Testis (tissue), 3 donors: ENCODE data around the gene SRRD. TPM values are rescaled to one million over a fixed set of nuclear protein-coding genes. Genes with fewer than 3 reads are reported as not detected.
A peak's percentile ranks its signal among the peaks of the same experiment; 100 is the strongest.

ENCODE experiments used
- DNase-seq: peaks from one replicate; pipeline ENCODE4 v3.0.0-alpha.2; 2019
- H3K27ac ChIP-seq, 2 donors: fragments of 200-600 bp; sonication (generic); one replicate each; pipeline ENCODE4 v1.5.1; 2019
- H3K27me3 ChIP-seq: fragments of 200-600 bp; sonication (generic); one replicate; pipeline ENCODE4 v1.5.1; 2019
- H3K36me3 ChIP-seq: fragments of 200-600 bp; sonication (generic); one replicate; pipeline ENCODE4 v1.5.1; 2017; ENCODE audit warnings: low read depth; ENCODE audit errors: missing control alignments
- H3K4me1 ChIP-seq: fragments of 200-600 bp; sonication (generic); one replicate; pipeline ENCODE4 v1.5.1; 2019
- H3K4me3 ChIP-seq, 2 donors: fragments of 200-600 bp; sonication (generic); one replicate each; pipeline ENCODE4 v1.5.1; 2017 to 2019
- H3K9me3 ChIP-seq: fragments of 200-600 bp; sonication (generic); one replicate; pipeline ENCODE4 v1.5.1; 2017
- CTCF ChIP-seq, 3 experiments: fragments of 450-650 bp in 2 of 3; fragments of 200-600 bp in 1 of 3; sonication (generic) in 1 of 3; IDR thresholded peaks; one replicate each; pipeline ENCODE4 v1.5.1; 2016 to 2019; ENCODE audit warnings: antibody characterized with exemption in 3 of 3, mild to moderate bottlenecking in 2 of 3, moderate library complexity in 1 of 3
- POLR2A ChIP-seq: fragments of 450-650 bp; IDR thresholded peaks from one replicate; pipeline ENCODE4 v1.6.1; 2017; ENCODE audit warnings: antibody characterized with exemption, mild to moderate bottlenecking, moderate library complexity
- WGBS, 2 donors: methylation state at CpG; one replicate each; pipeline ENCODE4 v1.1.5; 2018; 5-methylcytosine and 5-hydroxymethylcytosine counted together
- intact Hi-C: fragments of 100-400 bp; cut with DNase I; formaldehyde crosslinking; loops from one replicate; pipeline ENCODE4 v1.15.1; 2023; ENCODE audit warnings: low total_unique reads
- polyA plus RNA-seq: library from polyadenylated mRNA; stranded (reverse); fragments of 350-450 nt; fragmentation: Illumina TruSeq; extraction: RNeasy Lipid Tissue Mini Kit (QIAGEN cat#74804); gene quantifications from one replicate; pipeline ENCODE4 v1.2.3, GENCODE V29; 2014; ENCODE audit warnings: low read depth, low replicate concordance; ENCODE audit not compliant: insufficient read depth
- total RNA-seq, 2 donors: library from RNA; depleted of rRNA; stranded (reverse); fragments of >200 nt; gene quantifications; one replicate each; pipeline ENCODE4 v1.2.3, GENCODE V29; 2016

Gene SRRD
- total and polyA plus RNA-seq, 3 donors from 2014 or later: 22.7 to 37.9 (median 27.2) TPM

- WGBS, 2 donors: 90% methylated on average over 9 of the region's 9 CpGs
- Histone ChIP-seq H3K4me1 (peaks cover 7% of the 10 kb centered on the region), H3K27me3 (no peaks in the 10 kb centered on the region), H3K4me3 (no peak overlapping the region), H3K27ac (peak overlapping the region in 1 of 2 donors; percentile 42), H3K9me3 (no peaks in the 10 kb centered on the region), H3K36me3 (no peaks in the 10 kb centered on the region)
- intact Hi-C loops: no loop called here
- TF ChIP-seq POLR2A (no peak), CTCF (IDR thresholded peaks at IDR 0.05) (no peak)
- no peak for DNase-seq
Measured at GRCh38 chr22:26492220-26492619, 8.5 kb downstream of the SRRD start.

- Histone ChIP-seq H3K9me3 (no peaks in the 10 kb centered on the region), H3K4me1 (peaks cover 7% of the 10 kb centered on the region), H3K27ac (no peak overlapping the region), H3K36me3 (no peaks in the 10 kb centered on the region), H3K4me3 (no peak overlapping the region), H3K27me3 (no peaks in the 10 kb centered on the region)
- intact Hi-C loops: no loop called here
- no peak for DNase-seq
- no peak for TF ChIP-seq POLR2A
- TF ChIP-seq CTCF (IDR thresholded peaks at IDR 0.05): no peak
Measured at GRCh38 chr22:26494506-26494905, 10.8 kb downstream of the SRRD start.

GRCh38 chr22:26496456-26496855, 12.8 kb downstream of the SRRD start:
- Histone ChIP-seq H3K4me3 (no peak overlapping the region), H3K36me3 (no peaks in the 10 kb centered on the region), H3K27ac (no peak overlapping the region), H3K27me3 (no peaks in the 10 kb centered on the region), H3K4me1 (peaks cover 7% of the 10 kb centered on the region), H3K9me3 (no peaks in the 10 kb centered on the region)
- intact Hi-C loops: no loop called here
- no peak for DNase-seq
- WGBS, 2 donors: 76 to 87% methylated on average over 4 of the region's 4 CpGs
- TF ChIP-seq POLR2A: no peak
- TF ChIP-seq CTCF (IDR thresholded peaks at IDR 0.05): no peak

GRCh38 chr22:26499188-26499703, 15.6 kb downstream of the SRRD start:
- intact Hi-C loops: no loop called here

More at GRCh38 chr22:26499188-26499703, 15.6 kb downstream of the SRRD start:
- Histone ChIP-seq H3K9me3 (no peaks in the 10 kb centered on the region), H3K27ac (no peak overlapping the region), H3K4me3 (no peak overlapping the region), H3K36me3 (no peaks in the 10 kb centered on the region), H3K4me1 (peaks cover 3% of the 10 kb centered on the region), H3K27me3 (no peaks in the 10 kb centered on the region)
- 91 to 93% methylated on average over 21 to 25 of the region's 25 CpGs for WGBS, 2 donors
- no peak for TF ChIP-seq POLR2A
- no peak for TF ChIP-seq CTCF (IDR thresholded peaks at IDR 0.05)
- DNase-seq: no peak
